DOHH2 (cell line): Measurements from ENCODE around the gene CSNK1G3.

Experiments used
- EZH2phosphoT487 ChIP-seq: fragments of 200-600 bp; sonication (generic); IDR thresholded peaks from 2 replicates; pipeline ENCODE4 v1.6.1; 2017; ENCODE audit warnings: borderline replicate concordance, mild to moderate bottlenecking, antibody characterized with exemption, low read length, moderate library complexity, mixed read lengths
- TF ChIP-seq, protein P1 (sequence below): fragments of 200-600 bp; sonication (generic); IDR thresholded peaks from one replicate; pipeline ENCODE4 v1.5.1; 2014; ENCODE audit warnings: antibody characterized with exemption, mild to moderate bottlenecking, low read depth, low read length; ENCODE audit not compliant: poor library complexity, severe bottlenecking

DNA sequence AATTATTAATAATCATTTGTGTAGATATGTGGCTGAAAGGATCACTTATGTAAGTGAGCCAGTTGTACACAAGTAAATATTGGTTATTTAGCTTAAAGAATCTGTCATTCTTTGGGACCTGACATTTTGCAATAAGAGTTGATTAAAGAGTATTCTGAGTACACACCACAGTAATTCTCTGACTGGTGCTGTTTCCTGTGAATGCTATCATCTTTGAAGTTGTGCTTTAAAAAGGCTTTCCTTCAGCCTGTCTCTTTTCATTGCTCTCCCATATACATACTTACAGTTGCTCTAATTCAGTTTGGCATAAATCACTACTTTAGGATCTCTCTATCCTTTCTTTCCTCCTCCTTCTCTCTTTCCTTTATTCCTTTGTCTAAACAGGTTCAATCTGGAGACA is 8.7 kb upstream of the CSNK1G3 start:
- TF ChIP-seq, protein P1, sequence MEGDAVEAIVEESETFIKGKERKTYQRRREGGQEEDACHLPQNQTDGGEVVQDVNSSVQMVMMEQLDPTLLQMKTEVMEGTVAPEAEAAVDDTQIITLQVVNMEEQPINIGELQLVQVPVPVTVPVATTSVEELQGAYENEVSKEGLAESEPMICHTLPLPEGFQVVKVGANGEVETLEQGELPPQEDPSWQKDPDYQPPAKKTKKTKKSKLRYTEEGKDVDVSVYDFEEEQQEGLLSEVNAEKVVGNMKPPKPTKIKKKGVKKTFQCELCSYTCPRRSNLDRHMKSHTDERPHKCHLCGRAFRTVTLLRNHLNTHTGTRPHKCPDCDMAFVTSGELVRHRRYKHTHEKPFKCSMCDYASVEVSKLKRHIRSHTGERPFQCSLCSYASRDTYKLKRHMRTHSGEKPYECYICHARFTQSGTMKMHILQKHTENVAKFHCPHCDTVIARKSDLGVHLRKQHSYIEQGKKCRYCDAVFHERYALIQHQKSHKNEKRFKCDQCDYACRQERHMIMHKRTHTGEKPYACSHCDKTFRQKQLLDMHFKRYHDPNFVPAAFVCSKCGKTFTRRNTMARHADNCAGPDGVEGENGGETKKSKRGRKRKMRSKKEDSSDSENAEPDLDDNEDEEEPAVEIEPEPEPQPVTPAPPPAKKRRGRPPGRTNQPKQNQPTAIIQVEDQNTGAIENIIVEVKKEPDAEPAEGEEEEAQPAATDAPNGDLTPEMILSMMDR: no peak
- TF ChIP-seq EZH2phosphoT487: no peak
